Skeletal muscle cell (primary cell): ENCODE measurements around the gene EMD.

Experiments used
- DNase-seq: peaks from one replicate; pipeline ENCODE4 v3.0.0-alpha.2; 2010; ENCODE audit warnings: low read depth
- H3K4me3 ChIP-seq: 2 replicates; pipeline ENCODE4 v1.5.1; 2011; ENCODE audit warnings: low read depth, mild to moderate bottlenecking, control low read depth, low read length, moderate library complexity

Gene EMD

DNA sequence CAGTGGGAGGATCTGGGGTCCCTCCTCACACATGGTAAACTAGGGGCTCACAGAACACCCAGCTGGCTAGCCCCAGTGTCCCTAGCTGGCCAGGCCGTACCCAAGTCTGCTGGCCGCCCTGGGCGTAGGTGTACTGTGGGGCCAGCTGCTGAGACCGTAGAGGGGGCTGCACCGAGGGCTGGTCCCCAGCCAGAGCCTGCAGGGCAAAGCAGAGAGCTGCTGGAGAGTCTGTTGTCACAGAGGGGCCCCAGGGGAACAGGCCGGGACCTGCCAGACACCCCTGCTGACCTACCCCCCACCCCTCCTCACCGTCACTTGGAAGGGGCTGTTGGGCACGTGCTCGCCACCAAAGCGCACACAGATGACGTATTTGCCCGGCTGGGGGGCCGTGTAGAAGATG lies 24.6 kb upstream of the EMD start:
- DNase-seq = no peak
- H3K4me3 ChIP-seq = no peak overlapping the region

DNA sequence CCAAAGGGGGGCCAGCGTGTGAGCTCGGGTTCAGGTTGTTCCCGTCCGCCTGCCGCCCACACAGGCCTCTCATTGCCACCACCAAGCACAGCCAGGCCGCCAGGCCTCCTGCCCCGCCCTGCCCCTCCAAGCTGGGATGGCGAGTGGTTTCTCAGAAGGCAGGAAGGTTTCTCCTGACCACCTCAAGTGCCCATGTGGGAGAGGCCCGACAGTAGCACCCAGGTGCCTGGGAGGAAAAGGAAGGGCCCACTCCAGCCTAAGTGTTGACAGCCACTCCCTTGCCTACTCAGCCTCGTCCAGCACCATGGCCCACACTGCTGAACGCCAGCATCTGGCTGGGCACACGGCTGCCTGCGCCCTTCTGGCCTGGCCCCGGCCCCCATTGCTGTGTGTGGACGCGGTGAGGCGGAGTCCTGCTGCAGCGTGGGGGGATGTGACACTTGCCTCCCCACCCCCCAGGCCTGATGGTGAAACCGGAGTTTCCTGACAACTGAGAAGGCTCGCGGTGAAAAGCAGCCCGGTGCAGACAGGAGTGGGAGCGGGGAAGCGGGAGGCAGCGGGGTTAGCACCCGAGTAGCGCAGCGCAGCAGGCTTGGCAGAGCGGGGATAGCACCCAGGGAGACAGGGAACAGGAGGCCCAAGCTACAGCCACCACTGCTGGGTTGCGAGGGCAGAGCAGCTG lies 23.9 kb upstream of the EMD start:
- H3K4me3 ChIP-seq = no peak overlapping the region
- DNase-seq = no peak

DNA sequence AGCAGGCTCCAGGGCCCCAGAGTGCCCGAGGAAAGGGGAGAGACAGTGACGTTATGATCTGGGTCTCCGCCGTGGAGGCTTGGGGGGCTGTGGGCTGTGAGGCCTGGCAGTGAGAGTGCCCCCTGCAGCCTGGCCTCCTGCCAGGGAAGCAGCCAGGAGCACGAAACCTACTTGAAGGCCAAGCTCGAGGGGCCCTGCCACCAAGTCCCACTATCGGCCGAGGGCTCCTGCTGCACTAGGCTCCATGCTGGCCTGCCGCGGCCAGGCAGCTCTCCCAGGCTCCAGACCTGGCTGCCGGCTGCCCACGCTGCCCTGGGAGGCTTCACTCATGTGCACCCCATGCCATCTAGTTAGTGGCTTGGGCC lies 23.3 kb upstream of the EMD start:
- no peak overlapping the region for H3K4me3 ChIP-seq
- no peak for DNase-seq

DNA sequence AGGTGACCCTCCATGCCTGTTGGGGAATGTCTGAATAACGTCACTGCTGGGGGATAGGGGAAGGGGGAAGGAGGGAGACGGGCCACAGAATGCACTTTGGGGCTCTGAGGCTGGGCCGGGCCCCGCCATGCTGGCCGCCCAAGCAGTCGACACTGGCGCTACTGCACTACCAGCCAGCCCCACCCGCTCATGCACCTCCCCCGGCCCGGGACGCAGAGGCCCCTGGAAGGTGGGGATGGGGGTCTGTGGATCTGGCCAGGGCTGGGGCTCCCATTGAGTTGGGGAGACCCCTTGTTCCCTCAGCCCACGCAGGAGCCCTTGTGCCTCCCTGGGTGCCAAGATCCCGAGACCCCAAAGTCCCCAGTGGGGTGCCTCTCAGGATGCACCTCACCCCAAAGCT lies 22.5 kb upstream of the EMD start:
- DNase-seq = no peak
- no peak overlapping the region for H3K4me3 ChIP-seq

DNA sequence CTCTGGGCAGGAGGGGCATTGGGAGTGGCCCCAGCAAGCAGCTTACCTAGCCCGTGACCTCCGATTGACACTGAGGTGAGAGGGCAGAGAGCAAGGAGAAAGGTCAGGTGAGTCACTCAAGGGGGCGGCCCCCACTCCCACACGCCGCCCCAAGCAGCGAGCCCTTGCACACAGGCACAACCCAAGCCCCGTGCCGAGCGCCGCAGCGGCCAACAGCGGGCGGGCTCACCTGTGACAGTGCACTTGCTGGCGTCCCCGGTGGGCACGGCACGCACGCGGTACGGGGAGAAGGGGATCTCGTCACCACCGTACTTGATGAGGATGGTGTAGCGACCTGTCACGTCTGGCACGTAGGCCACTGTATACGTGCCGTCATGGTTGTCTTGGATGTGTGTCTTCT lies 21.9 kb upstream of the EMD start:
- no peak overlapping the region for H3K4me3 ChIP-seq
- DNase-seq = no peak

DNA sequence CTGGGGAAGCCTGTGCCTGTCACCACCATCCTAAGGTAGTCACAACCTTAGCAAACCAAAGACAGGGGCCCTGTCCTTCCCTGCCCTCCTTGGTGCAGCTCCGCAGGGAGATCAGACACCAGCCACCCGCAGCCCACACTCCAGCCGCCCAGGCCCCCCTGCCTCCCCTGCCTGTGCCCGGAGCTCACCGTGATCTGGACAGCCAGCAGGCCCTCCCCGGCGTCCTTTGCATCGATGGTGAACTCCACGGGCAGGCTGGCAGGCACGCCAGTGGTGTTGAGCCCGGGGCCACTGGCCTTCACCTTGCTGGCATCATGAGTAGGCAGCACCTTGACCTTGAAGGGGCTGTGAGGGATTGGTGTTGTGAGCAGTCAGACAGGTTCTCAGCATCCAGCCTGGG lies 21.1 kb upstream of the EMD start:
- DNase-seq = no peak
- H3K4me3 ChIP-seq = no peak overlapping the region

DNA sequence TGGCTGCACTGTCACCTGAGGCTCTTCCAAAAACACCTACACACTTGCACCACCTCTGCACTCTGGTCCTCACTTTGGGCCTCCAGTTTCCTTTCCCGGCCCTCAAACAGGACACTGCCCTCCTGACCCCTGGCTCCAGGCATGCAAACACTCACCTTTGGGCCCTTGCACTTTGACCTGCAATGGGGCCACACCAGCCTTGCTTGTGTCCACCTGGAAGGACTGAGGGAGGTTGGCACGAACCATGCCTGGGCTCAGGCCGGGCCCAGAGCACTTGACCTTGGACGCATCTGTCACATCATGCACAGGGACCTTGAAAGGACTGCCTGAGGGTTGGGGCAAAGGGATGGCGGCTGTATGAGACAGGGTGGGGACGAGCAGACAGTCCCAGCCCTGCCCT lies 20.3 kb upstream of the EMD start:
- no peak overlapping the region for H3K4me3 ChIP-seq
- no peak for DNase-seq

DNA sequence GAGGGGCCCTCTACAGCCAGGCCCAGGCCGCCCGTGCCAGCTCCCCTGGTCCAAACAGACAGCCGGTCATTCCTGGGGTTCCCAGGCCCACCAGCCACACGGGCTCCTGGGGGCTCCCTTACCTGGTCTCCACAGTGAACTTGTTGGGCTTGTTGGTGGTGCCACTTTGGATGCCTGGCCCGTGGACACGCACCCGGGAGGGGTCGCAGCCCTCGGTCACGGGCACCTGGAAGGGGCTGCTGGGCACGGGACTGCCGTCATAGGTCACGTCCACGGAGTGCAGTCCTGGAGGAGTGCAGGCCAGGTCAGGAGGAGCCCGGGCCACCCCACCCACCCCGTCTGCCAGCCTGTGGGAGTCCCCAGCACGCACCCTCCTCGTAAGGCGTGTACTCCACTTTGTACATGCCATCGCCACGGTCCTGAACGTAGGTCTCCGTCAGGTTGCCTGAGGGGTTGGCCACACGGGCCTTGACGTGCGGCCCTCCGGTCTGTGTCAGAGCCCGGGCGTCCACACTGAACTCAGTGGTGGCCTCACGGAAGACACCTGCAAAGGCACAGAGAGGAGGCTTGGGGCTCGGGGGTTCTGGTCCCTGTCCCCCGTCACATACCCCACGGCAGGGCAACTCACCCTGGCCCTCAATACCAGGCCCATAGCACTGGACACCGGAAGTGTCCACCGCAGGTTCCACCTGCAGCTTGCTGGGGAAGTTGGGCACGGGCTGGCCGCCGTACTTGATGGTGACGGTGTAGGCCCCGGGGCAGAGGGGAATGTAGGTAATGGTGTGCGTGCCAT lies 19.5 kb upstream of the EMD start:
- no peak for DNase-seq
- no peak overlapping the region for H3K4me3 ChIP-seq

DNA sequence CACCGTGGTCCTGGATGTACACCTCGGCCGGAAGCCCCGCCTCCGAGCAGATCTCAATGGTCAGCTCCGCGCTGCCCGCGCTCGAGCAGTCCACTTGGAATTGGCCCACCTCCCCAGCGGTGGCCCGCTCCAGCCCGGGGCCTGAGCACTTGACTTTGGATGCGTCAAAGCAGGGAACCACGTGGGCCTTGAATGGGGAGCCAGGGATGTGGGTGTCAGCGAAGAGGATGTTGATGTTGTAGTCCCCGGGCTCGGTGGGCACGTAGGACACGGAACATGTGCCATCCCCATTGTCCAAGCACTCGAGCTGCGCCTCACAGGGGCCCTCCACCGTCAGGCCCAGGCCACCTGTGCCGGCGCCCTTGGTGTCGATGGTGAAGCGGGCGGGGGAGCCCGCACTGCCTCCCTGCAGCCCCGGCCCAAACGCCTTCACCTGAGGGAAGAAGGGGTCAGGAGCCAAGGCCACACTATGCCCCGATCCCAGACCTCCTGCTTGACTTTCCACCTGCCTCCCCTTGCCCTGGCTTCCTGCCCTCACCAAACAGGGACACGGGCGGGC lies 18.9 kb upstream of the EMD start:
- no peak overlapping the region for H3K4me3 ChIP-seq
- DNase-seq = no peak

DNA sequence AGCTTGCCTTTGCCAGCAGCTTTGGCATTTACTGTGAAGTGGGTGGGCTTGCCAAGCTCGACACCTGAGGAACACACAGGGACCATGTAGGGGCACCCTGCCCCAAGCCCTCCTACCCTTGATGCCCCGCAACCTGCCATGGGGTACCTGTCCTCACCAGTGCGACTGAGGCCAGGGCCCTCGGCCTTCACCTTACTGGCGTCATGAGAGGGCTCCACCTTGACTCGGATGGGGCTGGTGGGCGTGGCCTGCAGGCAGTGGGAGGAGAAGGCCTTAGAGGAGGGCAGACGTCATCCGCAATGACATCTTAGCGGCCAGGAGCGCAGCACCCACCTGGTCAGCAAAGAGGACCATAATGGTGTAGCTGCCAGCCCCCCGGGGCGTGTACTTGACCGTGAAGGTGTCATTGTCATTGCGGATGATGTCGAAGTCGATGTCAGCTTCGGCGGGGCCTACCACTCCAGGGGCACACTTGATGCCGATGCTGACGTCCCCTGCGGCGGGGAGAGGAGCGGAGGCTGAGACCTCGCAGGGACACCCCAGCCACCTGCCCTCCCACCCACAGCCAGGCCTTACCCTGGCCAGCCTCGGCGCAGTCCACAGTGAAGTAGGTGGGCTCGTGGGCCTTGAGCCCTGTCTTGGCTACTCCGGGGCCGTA lies 16.9 kb upstream of the EMD start:
- H3K4me3 ChIP-seq = no peak overlapping the region
- DNase-seq = no peak

DNA sequence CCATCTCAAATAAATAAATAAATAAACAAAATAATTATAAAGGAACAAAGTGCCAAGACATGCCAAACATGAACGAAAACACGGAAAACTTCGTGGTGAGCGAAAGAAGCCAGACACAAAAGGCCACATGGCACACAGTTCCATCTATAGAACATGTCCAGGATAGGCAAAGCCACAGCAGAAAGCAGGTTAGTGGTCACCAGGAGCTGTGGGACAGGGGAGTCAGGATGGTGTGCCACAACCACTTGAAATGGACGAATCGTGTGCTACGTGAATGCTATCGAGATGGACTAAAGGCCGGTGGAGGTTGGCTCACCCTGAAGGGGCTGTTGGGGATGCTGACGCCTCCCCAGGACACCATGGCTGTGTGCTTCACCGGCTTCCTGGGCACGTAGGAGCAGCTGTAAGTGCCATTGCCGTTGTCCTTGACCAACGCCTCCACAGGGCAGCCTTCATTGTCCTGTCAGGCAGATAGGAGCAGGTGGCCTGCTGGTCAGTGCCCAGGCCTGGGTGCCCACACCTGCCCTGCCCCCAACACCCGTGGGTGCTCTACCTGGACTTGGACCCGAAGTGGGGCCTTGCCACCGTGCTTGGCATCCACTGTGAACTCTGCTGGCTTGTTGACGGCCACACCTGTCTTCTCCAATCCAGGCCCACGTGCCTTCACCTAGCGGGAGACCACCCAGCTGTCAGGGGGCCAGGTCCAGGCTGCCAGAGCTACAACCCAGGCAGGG lies 15.2 kb upstream of the EMD start:
- H3K4me3 ChIP-seq = no peak overlapping the region
- no peak for DNase-seq

DNA sequence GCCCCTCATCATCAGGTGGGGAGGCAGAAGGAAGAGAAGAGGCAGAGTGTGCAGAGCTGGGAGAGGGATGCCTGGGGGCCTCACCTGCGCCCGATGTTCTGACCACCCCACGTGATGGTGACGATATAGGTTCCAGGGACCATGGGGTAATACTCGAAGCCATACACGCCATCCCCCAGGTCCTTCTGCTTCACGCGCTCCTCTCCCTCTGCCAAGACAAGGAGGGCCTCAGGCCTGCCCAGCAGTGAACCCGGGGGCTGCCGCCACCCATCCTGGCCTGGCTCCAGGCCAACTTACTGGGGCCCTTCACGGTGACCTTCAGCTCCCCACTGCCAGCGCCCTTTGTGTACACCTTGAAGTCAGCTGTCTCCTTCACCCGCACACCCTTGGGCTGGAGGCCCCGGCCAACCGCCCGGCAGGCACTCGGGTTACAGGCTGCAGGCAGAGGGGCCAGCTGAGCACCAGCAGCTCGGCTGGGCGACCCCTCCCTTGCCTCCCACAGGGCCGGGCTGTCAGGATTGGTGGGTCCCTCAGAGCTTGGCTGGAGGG lies 14.0 kb upstream of the EMD start:
- DNase-seq = no peak

DNA sequence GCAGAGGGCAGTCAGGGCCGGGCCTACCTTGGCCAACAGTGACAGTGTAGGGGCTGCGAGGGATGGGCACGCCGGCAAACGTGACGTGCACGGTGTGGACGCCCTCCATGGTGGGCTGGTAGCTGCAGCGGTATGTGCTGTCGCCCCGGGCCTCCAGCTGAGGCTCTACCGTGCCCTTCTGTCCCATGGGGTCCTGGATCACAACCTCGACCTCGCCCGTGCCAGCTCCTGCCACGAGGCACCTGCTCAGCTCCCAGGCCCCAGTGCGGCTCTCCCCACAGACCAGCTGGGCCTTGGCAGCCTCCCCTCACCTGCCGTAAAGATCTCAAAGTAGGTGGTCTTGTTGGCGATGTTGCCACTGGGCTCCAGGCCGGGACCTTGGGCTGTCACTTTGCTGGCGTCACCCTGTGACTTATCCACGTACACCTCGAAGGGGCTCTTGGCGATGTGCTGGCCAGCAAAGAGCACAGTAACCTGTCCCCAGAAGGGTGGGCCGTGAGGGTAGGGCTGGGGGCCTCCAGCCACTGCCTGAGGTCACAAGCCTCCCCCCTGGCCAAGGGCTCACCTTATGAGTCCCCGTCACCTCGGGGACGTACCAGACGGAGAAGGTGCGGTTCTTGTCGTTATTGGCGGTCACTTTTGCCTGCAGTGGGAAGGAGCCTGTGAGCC lies 13.0 kb upstream of the EMD start:
- no peak overlapping the region for H3K4me3 ChIP-seq
- no peak for DNase-seq

More for the DNA sequence above, 14.0 kb upstream of the EMD start:
- H3K4me3 ChIP-seq = no peak overlapping the region

DNA sequence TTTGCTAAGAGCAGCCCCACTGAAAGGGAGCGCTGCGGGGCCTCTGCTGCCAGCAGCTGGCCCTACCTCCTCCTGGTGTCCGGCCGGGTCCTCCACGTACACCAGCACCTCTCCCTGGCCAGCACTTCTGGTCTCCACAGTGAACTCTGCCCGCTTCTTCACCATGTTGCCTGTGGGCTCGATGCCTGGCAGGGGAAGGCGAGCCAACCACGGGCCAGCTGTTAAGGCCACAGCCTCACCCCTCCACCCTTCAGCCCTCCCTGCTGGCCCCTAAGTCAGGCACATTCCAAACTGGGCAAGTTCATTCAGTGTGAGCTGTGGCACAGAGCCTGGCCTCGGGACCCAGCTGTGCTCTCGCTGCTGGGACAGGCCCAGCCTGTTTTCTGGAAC lies 12.4 kb upstream of the EMD start:
- DNase-seq = no peak
- no peak overlapping the region for H3K4me3 ChIP-seq

DNA sequence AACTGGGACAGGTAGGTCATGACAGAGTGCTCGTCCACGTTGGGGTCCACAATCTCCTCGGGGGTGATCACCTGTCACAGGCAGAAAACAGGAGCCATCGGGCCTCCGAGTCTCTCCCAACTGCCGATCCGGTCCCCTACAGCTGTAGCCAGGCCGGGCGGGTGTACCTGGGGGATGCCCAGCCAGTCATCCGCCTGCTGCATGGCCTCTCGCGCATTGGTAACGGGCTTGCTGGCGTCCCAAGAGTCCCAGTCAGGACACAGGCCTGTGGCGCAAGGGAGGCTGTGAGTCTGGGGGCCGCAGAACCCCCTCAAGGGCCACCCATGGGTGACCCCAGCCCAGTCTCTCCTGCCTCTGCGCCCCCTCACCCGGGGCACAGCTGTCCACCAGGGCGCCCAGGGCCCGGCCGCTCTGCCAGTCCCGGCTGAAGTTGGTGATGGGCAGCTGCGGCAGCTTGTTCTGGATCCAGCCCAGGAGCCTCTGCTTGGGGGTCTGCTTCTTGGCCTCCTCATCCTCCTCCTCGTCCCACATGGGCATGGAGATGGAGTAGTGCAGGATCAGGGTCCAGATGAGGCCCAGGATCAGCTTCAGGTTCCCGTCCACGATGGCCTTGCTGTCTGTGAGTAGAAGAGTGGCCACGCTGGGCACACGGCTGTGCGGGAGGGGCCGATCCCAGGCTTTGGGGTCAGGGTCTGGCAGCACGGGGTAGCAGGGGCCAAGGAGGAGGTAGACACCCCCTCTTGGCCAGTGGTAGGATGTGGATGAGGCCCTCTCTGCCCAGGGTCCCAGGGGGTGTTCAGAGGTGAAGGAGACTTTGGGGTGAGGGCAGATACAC lies 11.4 kb upstream of the EMD start:
- no peak for DNase-seq
- peak overlapping the region; percentile 57 for H3K4me3 ChIP-seq

DNA sequence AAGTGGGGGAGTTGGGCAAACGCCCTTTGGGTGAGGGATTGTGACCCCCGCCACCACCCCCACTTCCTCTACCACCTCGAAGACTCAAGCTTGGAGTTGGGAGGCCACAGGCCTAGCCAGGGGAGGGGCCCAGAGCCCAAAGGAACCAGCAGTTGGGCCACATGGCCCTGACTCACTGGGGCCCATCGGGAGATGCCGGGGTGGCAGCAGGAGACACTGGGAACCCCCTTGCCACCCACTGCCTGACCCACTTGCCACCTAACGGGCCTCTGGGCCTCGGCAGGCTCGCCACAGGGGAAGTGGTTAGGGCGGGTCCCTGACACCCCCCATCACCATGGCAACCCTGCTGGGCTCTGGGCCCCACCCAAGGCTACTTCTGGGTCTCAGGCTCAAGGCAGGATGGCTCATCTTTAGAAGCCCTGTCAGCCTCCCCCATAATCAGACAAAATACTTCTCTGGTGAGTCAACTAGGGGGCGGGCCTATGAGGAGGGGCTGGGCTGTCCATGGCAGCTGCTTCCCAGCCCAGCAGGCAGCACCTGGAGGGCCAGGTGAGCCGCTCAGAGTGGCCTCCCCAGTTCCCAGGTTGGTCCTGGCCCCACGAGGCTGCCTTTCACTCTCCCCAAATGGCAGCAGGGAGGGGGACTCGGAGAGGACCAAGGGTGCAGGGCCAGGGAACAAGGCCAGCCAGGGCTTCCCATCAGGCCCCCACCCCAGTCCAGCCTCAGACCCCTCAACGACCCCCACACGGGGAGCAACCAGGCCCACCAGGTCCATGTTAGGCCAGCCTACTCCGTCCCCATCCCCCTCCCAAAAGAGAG lies 10.3 kb upstream of the EMD start:
- DNase-seq = peak; percentile 78
- H3K4me3 ChIP-seq = peak overlapping the region; percentile 57

DNA sequence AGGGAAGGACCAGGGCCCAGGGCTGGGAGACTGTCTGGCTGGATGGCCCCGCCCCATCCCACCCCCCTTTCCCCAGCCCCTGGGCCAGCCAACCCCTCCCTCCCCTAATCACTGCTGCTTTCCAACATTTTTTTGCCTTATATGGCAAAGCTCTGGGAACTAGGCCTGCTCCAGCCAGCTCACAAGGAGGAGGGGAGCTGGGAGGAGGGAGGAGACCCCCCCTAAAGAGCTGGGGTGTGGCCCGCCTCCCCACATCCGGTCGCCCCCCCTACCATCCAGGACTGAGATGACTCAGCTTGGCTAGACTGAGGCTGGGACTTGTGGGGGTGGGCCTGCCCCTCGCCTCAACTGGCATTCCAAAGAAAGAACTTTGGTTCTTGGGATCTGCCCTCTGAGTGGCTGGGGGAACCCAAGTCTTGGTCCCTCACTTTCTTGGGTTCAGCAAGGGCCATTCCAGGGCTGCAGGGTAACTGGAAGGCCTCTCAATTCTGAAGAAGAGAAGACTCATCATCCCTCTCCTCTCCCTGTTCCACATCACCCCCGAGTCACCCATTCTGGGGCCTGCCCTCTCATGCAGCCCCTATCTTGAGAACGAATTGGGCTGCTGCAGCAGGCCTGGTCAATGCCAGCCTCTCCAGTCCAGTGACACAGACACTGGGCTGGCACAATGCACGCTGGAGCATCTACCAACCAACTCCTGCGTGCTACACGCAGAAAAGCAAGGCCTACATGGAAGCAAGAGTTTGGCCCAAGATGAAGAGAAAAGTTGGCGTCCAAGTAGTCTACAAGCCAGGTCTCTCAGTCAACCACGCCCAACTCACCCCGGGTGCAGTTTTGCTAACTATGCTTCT lies 9.4 kb upstream of the EMD start:
- DNase-seq = peak; percentile 93
- peak overlapping the region; percentile 70 for H3K4me3 ChIP-seq
